ENCODE results near the gene RABGGTA.

The RABGGTA gene

GRCh38 chr14:24296341-24297157, 25.2 kb upstream of the RABGGTA start:
- H3K4me3 ChIP-seq (ENCODE audit: insufficient read depth in 1 of 2, low read depth in 1 of 2, low read length in 2 of 2): peak overlapping the region in 1 of 2 experiments; percentile 15
- no peak overlapping the region for H3K18ac ChIP-seq (ENCODE audit: low read depth in 1 of 2, low read length in 2 of 2)

GRCh38 chr14:24293525-24293924, 22.1 kb upstream of the RABGGTA start:
- no peak overlapping the region for H3K4me3 ChIP-seq (ENCODE audit: insufficient read depth in 1 of 2, low read depth in 1 of 2, low read length in 2 of 2)
- H2BK5ac ChIP-seq (ENCODE audit: low read depth, low read length, poor library complexity, severe bottlenecking): no peak overlapping the region
- no peak overlapping the region for H2BK12ac ChIP-seq (ENCODE audit: low read length in 2 of 2)
- no peak overlapping the region for H2BK15ac ChIP-seq (ENCODE audit: low read depth, poor library complexity, severe bottlenecking)
- H3K9ac ChIP-seq (ENCODE audit: low read length): no peak overlapping the region
- H3K4me1 ChIP-seq (ENCODE audit: control insufficient read depth, insufficient read depth, low read depth, low read length): peaks cover 5% of the 10 kb centered on the region
- H3K23ac ChIP-seq (ENCODE audit: low read length in 2 of 2): no peak overlapping the region
- no peaks in the 10 kb centered on the region for H3K27me3 ChIP-seq (ENCODE audit: control insufficient read depth in 1 of 2, insufficient read depth in 1 of 2, low read length in 2 of 2)
- no peak overlapping the region for H3K14ac ChIP-seq (ENCODE audit: low read length in 2 of 2)
- no peak overlapping the region for H4K8ac ChIP-seq (ENCODE audit: low read length)
- no peak overlapping the region for H2AFZ ChIP-seq (ENCODE audit: low read depth, low read length)
- H3K4ac ChIP-seq (ENCODE audit: low read depth in 1 of 2, low read length in 2 of 2): no peak overlapping the region
- no peak overlapping the region for H2BK120ac ChIP-seq (ENCODE audit: low read depth, low read length)
- DNase-seq: no peak
- no peak overlapping the region for H2AK5ac ChIP-seq (ENCODE audit: low read length, severe bottlenecking)
- H3K4me2 ChIP-seq (ENCODE audit: low read length, poor library complexity, severe bottlenecking): no peak overlapping the region
- H3K18ac ChIP-seq (ENCODE audit: low read depth in 1 of 2, low read length in 2 of 2): no peak overlapping the region
- H3K27ac ChIP-seq (ENCODE audit: low read length, poor library complexity, severe bottlenecking): no peak overlapping the region
- H3K9me3 ChIP-seq (ENCODE audit: control insufficient read depth, low read length): no peaks in the 10 kb centered on the region
- no peak overlapping the region for H4K91ac ChIP-seq (ENCODE audit: low read length)
- peaks cover 14% of the 10 kb centered on the region for H3K79me1 ChIP-seq (replicated peaks; ENCODE audit: low read length, poor library complexity, severe bottlenecking)
- H3K36me3 ChIP-seq (ENCODE audit: control insufficient read depth in 1 of 2, insufficient read depth in 2 of 2, low read depth in 1 of 2, low read length in 2 of 2): peaks cover 41 to 69% of the 10 kb centered on the region in 2 experiments
- 85% methylated on average over 1 of the region's 2 CpGs for WGBS

More at GRCh38 chr14:24296341-24297157, 25.2 kb upstream of the RABGGTA start:
- peak overlapping the region; percentile 65 for H3K9ac ChIP-seq (ENCODE audit: low read length)
- H2BK5ac ChIP-seq (ENCODE audit: low read depth, low read length, poor library complexity, severe bottlenecking): no peak overlapping the region
- WGBS: 62% methylated on average over 10 of the region's 12 CpGs
- DNase-seq: peak; percentile 96
- H3K4me1 ChIP-seq (ENCODE audit: control insufficient read depth, insufficient read depth, low read depth, low read length): peaks cover 17% of the 10 kb centered on the region
- no peak overlapping the region for H3K23ac ChIP-seq (ENCODE audit: low read length in 2 of 2)
- no peak overlapping the region for H3K4ac ChIP-seq (ENCODE audit: low read depth in 1 of 2, low read length in 2 of 2)
- no peaks in the 10 kb centered on the region for H3K27me3 ChIP-seq (ENCODE audit: control insufficient read depth in 1 of 2, insufficient read depth in 1 of 2, low read length in 2 of 2)
- peak overlapping the region; percentile 31 to 40 for H2BK12ac ChIP-seq (ENCODE audit: low read length in 2 of 2)
- H4K91ac ChIP-seq (ENCODE audit: low read length): no peak overlapping the region
- no peaks in the 10 kb centered on the region for H3K9me3 ChIP-seq (ENCODE audit: control insufficient read depth, low read length)
- H3K27ac ChIP-seq (ENCODE audit: low read length, poor library complexity, severe bottlenecking): peak overlapping the region; percentile 3
- H2BK15ac ChIP-seq (ENCODE audit: low read depth, poor library complexity, severe bottlenecking): no peak overlapping the region
- no peak overlapping the region for H2AK5ac ChIP-seq (ENCODE audit: low read length, severe bottlenecking)
- H3K36me3 ChIP-seq (ENCODE audit: control insufficient read depth in 1 of 2, insufficient read depth in 2 of 2, low read depth in 1 of 2, low read length in 2 of 2): peaks cover 20 to 48% of the 10 kb centered on the region in 2 experiments
- H4K8ac ChIP-seq (ENCODE audit: low read length): peak overlapping the region; percentile 45
- no peak overlapping the region for H2AFZ ChIP-seq (ENCODE audit: low read depth, low read length)
- no peak overlapping the region for H3K14ac ChIP-seq (ENCODE audit: low read length in 2 of 2)
- no peak overlapping the region for H3K4me2 ChIP-seq (ENCODE audit: low read length, poor library complexity, severe bottlenecking)
- H3K79me1 ChIP-seq (replicated peaks; ENCODE audit: low read length, poor library complexity, severe bottlenecking): peaks cover 19% of the 10 kb centered on the region
- H2BK120ac ChIP-seq (ENCODE audit: low read depth, low read length): no peak overlapping the region

- H3K4me3 ChIP-seq (ENCODE audit: insufficient read depth in 1 of 2, low read depth in 1 of 2, low read length in 2 of 2): no peak overlapping the region
- H3K9ac ChIP-seq (ENCODE audit: low read length): no peak overlapping the region
- H3K4ac ChIP-seq (ENCODE audit: low read depth in 1 of 2, low read length in 2 of 2): no peak overlapping the region
- DNase-seq: no peak
- no peak overlapping the region for H3K23ac ChIP-seq (ENCODE audit: low read length in 2 of 2)
- H3K36me3 ChIP-seq (ENCODE audit: control insufficient read depth in 1 of 2, insufficient read depth in 2 of 2, low read depth in 1 of 2, low read length in 2 of 2): peaks cover 41 to 69% of the 10 kb centered on the region in 2 experiments
- no peak overlapping the region for H3K27ac ChIP-seq (ENCODE audit: low read length, poor library complexity, severe bottlenecking)
- no peak overlapping the region for H4K8ac ChIP-seq (ENCODE audit: low read length)
- no peaks in the 10 kb centered on the region for H3K9me3 ChIP-seq (ENCODE audit: control insufficient read depth, low read length)
- H2BK15ac ChIP-seq (ENCODE audit: low read depth, poor library complexity, severe bottlenecking): no peak overlapping the region
- H2AFZ ChIP-seq (ENCODE audit: low read depth, low read length): no peak overlapping the region
- no peak overlapping the region for H2AK5ac ChIP-seq (ENCODE audit: low read length, severe bottlenecking)
- H3K27me3 ChIP-seq (ENCODE audit: control insufficient read depth in 1 of 2, insufficient read depth in 1 of 2, low read length in 2 of 2): no peaks in the 10 kb centered on the region
- H3K4me2 ChIP-seq (ENCODE audit: low read length, poor library complexity, severe bottlenecking): no peak overlapping the region
- H2BK12ac ChIP-seq (ENCODE audit: low read length in 2 of 2): no peak overlapping the region
- no peak overlapping the region for H3K18ac ChIP-seq (ENCODE audit: low read depth in 1 of 2, low read length in 2 of 2)
- no peak overlapping the region for H3K14ac ChIP-seq (ENCODE audit: low read length in 2 of 2)
- H3K79me1 ChIP-seq (replicated peaks; ENCODE audit: low read length, poor library complexity, severe bottlenecking): peaks cover 14% of the 10 kb centered on the region
- H2BK120ac ChIP-seq (ENCODE audit: low read depth, low read length): no peak overlapping the region
- 94% methylated on average over 11 of the region's 11 CpGs for WGBS
- no peak overlapping the region for H4K91ac ChIP-seq (ENCODE audit: low read length)
- H3K4me1 ChIP-seq (ENCODE audit: control insufficient read depth, insufficient read depth, low read depth, low read length): peaks cover 4% of the 10 kb centered on the region
- no peak overlapping the region for H2BK5ac ChIP-seq (ENCODE audit: low read depth, low read length, poor library complexity, severe bottlenecking)
Measured at GRCh38 chr14:24292118-24292807, 20.9 kb upstream of the RABGGTA start.

GRCh38 chr14:24291446-24292117, 20.2 kb upstream of the RABGGTA start:
- Histone ChIP-seq H3K9me3 (ENCODE audit: control insufficient read depth, low read length) (no peaks in the 10 kb centered on the region), H2AFZ (ENCODE audit: low read depth, low read length) (no peak overlapping the region), H3K4me1 (ENCODE audit: control insufficient read depth, insufficient read depth, low read depth, low read length) (peaks cover 2% of the 10 kb centered on the region), H3K4me3 (ENCODE audit: insufficient read depth in 1 of 2, low read depth in 1 of 2, low read length in 2 of 2) (no peak overlapping the region), H3K18ac (ENCODE audit: low read depth in 1 of 2, low read length in 2 of 2) (no peak overlapping the region), H3K9ac (ENCODE audit: low read length) (no peak overlapping the region), H2BK120ac (ENCODE audit: low read depth, low read length) (no peak overlapping the region), H3K23ac (ENCODE audit: low read length in 2 of 2) (no peak overlapping the region), H3K27ac (ENCODE audit: low read length, poor library complexity, severe bottlenecking) (no peak overlapping the region), H3K79me1 (replicated peaks; ENCODE audit: low read length, poor library complexity, severe bottlenecking) (peaks cover 17% of the 10 kb centered on the region), H4K8ac (ENCODE audit: low read length) (no peak overlapping the region), H3K4me2 (ENCODE audit: low read length, poor library complexity, severe bottlenecking) (no peak overlapping the region), H2BK15ac (ENCODE audit: low read depth, poor library complexity, severe bottlenecking) (no peak overlapping the region), H2AK5ac (ENCODE audit: low read length, severe bottlenecking) (no peak overlapping the region), H3K36me3 (ENCODE audit: control insufficient read depth in 1 of 2, insufficient read depth in 2 of 2, low read depth in 1 of 2, low read length in 2 of 2) (peaks cover 41 to 69% of the 10 kb centered on the region in 2 experiments), H3K14ac (ENCODE audit: low read length in 2 of 2) (no peak overlapping the region), H2BK12ac (ENCODE audit: low read length in 2 of 2) (no peak overlapping the region), H3K4ac (ENCODE audit: low read depth in 1 of 2, low read length in 2 of 2) (no peak overlapping the region), H2BK5ac (ENCODE audit: low read depth, low read length, poor library complexity, severe bottlenecking) (no peak overlapping the region), H3K27me3 (ENCODE audit: control insufficient read depth in 1 of 2, insufficient read depth in 1 of 2, low read length in 2 of 2) (no peaks in the 10 kb centered on the region), H4K91ac (ENCODE audit: low read length) (no peak overlapping the region)
- DNase-seq: no peak
- WGBS: 91% methylated on average over 3 of the region's 3 CpGs

Data from mesenchymal stem cell (in vitro differentiated cells and primary cell).